Panc1 (cell line): Measurements from ENCODE around the gene CATSPER4. TPM values are rescaled to one million over a fixed set of nuclear protein-coding genes. Genes with fewer than 3 reads are reported as not detected.

ENCODE experiments used
- ATAC-seq: fragments of 200-7000 bp; cut with Tn5 transposase; 2 replicates; pipeline ENCODE4 v1.9.1; 2020; ENCODE audit warnings: mild to moderate bottlenecking, moderate library complexity
- BruUV-seq: library from RNA; stranded (reverse); fragments of 400-500 nt; replicated peaks from 2 replicates; lab custom pipeline; 2021; lab: Mats Ljungman, UMichigan
- CTCF ChIA-PET: fragments of 300-600 bp; sonication (Branson Sonifier 250); formaldehyde crosslinking; loops from one replicate; lab custom pipeline; 2022; ENCODE audit warnings: antibody characterized with exemption; lab: Charles Lee
- POLR2A ChIA-PET: fragments of 300-600 bp; sonication (Branson Sonifier 250); formaldehyde crosslinking; loops from one replicate; lab custom pipeline; 2022; ENCODE audit warnings: antibody characterized with exemption; lab: Charles Lee
- DNase-seq: peaks from one replicate; pipeline ENCODE4 v3.0.0-alpha.2; 2010; ENCODE audit warnings: low read depth, low spot score
- H3K27ac ChIP-seq: 2 replicates; pipeline ENCODE4 v1.5.1; 2011; ENCODE audit warnings: mild to moderate bottlenecking, low read length, inconsistent platforms
- H3K27me3 ChIP-seq: fragments of 200-500 bp; sonication (Bioruptor generic); 2 replicates; pipeline ENCODE4 v1.6.0; 2014; ENCODE audit warnings: low read length, inconsistent platforms; ENCODE audit not compliant: control insufficient read depth, insufficient read depth
- H3K36me3 ChIP-seq: fragments of 200-500 bp; sonication (Bioruptor generic); 2 replicates; pipeline ENCODE4 v1.5.1; 2014; ENCODE audit warnings: inconsistent platforms, mild to moderate bottlenecking, low read length, moderate library complexity; ENCODE audit not compliant: control insufficient read depth, insufficient read depth
- H3K4me1 ChIP-seq: 2 replicates; pipeline ENCODE4 v1.5.1; 2011; ENCODE audit warnings: inconsistent platforms, mild to moderate bottlenecking, low read length, moderate library complexity; ENCODE audit not compliant: control insufficient read depth, insufficient read depth
- H3K4me3 ChIP-seq, 2 experiments: 2 replicates each; pipeline ENCODE4 v1.5.1; 2011 to 2012; ENCODE audit warnings: low read depth in 2 of 2, low read length in 2 of 2, mild to moderate bottlenecking in 2 of 2, inconsistent platforms in 1 of 2, moderate library complexity in 1 of 2
- H3K9me3 ChIP-seq: fragments of 200-500 bp; sonication (Bioruptor generic); 2 replicates; pipeline ENCODE4 v1.5.1; 2014; ENCODE audit warnings: low read depth, mild to moderate bottlenecking, inconsistent platforms, low read length, moderate library complexity; ENCODE audit not compliant: control insufficient read depth, insufficient read depth
- POLR2AphosphoS5 ChIP-seq: IDR thresholded peaks from 2 replicates; pipeline ENCODE4 v1.6.1; 2012; ENCODE audit warnings: mild to moderate bottlenecking, low read depth, low read length, moderate library complexity
- SIN3A ChIP-seq: IDR thresholded peaks from 2 replicates; pipeline ENCODE4 v1.6.1; 2012; ENCODE audit warnings: low read depth, mild to moderate bottlenecking, low read length, moderate library complexity, borderline replicate concordance; ENCODE audit not compliant: insufficient read depth
- TCF7L2 ChIP-seq: IDR thresholded peaks from 2 replicates; pipeline ENCODE4 v1.6.1; 2011; ENCODE audit warnings: mild to moderate bottlenecking, low read depth, low read length, inconsistent platforms
- in situ Hi-C: cut with HindIII; loops from 2 replicates; pipeline ENCODE4 v1.10.0; 2016; ENCODE audit warnings: low sequenced_read_pairs, low pct_unique_long_range_greater_than_20kb
- intact Hi-C: fragments of 100-400 bp; cut with micrococcal nuclease; formaldehyde crosslinking; loops from one replicate; pipeline ENCODE4 v1.10.0; 2022; ENCODE audit not compliant: unreplicated experiment
- total RNA-seq: library from RNA; stranded (reverse); gene quantifications from one replicate; pipeline ENCODE4 v1.2.1, GENCODE V29; 2021; ENCODE audit not compliant: unreplicated experiment
- TF ChIP-seq, protein P1 (sequence below), 2 experiments: IDR thresholded peaks; 2 replicates each; pipeline ENCODE4 v1.6.1; 2011 to 2012; ENCODE audit warnings: low read depth in 2 of 2, control low read depth in 1 of 2, low read length in 1 of 2, mild to moderate bottlenecking in 1 of 2, moderate library complexity in 1 of 2; ENCODE audit not compliant: insufficient read depth in 1 of 2
- TF ChIP-seq, protein P2 (sequence below): fragments of 450-650 bp; IDR thresholded peaks from 2 replicates; pipeline ENCODE4 v1.5.1; 2017; ENCODE audit warnings: mild to moderate bottlenecking

CATSPER4 gene
- total RNA-seq, 1 experiment from 2014 or later: not detected

GRCh38 chr1:26221094-26221493 is 30.7 kb downstream of the CATSPER4 start:
- ChIA-PET CTCF (no interaction called here), POLR2A (no interaction called here)
- in situ Hi-C loops: no loop called here
- H3K27ac ChIP-seq: no peak overlapping the region
- no TSS peak for BruUV-seq
- DNase-seq: no peak
- no peak overlapping the region for H3K4me3 ChIP-seq
- H3K9me3 ChIP-seq: no peaks in the 10 kb centered on the region
- H3K27me3 ChIP-seq: no peaks in the 10 kb centered on the region
- TF ChIP-seq POLR2AphosphoS5 (no peak), TCF7L2 (no peak), SIN3A (no peak)
- TF ChIP-seq, protein P1, sequence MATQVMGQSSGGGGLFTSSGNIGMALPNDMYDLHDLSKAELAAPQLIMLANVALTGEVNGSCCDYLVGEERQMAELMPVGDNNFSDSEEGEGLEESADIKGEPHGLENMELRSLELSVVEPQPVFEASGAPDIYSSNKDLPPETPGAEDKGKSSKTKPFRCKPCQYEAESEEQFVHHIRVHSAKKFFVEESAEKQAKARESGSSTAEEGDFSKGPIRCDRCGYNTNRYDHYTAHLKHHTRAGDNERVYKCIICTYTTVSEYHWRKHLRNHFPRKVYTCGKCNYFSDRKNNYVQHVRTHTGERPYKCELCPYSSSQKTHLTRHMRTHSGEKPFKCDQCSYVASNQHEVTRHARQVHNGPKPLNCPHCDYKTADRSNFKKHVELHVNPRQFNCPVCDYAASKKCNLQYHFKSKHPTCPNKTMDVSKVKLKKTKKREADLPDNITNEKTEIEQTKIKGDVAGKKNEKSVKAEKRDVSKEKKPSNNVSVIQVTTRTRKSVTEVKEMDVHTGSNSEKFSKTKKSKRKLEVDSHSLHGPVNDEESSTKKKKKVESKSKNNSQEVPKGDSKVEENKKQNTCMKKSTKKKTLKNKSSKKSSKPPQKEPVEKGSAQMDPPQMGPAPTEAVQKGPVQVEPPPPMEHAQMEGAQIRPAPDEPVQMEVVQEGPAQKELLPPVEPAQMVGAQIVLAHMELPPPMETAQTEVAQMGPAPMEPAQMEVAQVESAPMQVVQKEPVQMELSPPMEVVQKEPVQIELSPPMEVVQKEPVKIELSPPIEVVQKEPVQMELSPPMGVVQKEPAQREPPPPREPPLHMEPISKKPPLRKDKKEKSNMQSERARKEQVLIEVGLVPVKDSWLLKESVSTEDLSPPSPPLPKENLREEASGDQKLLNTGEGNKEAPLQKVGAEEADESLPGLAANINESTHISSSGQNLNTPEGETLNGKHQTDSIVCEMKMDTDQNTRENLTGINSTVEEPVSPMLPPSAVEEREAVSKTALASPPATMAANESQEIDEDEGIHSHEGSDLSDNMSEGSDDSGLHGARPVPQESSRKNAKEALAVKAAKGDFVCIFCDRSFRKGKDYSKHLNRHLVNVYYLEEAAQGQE (IDR thresholded peaks at IDR 0.05; ENCODE audit: insufficient read depth in 1 of 2, low read depth in 2 of 2, low read length in 1 of 2): no peak
- TF ChIP-seq, protein P2, sequence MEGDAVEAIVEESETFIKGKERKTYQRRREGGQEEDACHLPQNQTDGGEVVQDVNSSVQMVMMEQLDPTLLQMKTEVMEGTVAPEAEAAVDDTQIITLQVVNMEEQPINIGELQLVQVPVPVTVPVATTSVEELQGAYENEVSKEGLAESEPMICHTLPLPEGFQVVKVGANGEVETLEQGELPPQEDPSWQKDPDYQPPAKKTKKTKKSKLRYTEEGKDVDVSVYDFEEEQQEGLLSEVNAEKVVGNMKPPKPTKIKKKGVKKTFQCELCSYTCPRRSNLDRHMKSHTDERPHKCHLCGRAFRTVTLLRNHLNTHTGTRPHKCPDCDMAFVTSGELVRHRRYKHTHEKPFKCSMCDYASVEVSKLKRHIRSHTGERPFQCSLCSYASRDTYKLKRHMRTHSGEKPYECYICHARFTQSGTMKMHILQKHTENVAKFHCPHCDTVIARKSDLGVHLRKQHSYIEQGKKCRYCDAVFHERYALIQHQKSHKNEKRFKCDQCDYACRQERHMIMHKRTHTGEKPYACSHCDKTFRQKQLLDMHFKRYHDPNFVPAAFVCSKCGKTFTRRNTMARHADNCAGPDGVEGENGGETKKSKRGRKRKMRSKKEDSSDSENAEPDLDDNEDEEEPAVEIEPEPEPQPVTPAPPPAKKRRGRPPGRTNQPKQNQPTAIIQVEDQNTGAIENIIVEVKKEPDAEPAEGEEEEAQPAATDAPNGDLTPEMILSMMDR: no peak
- intact Hi-C loops: no loop called here
- ATAC-seq: no peak
- H3K4me1 ChIP-seq: no peaks in the 10 kb centered on the region; the same call in 1 of the 2 replicates
- H3K36me3 ChIP-seq: no peaks in the 10 kb centered on the region

- H3K4me1 ChIP-seq: no peaks in the 10 kb centered on the region; the same call in 1 of the 2 replicates
- no peaks in the 10 kb centered on the region for H3K9me3 ChIP-seq
- ATAC-seq: no peak
- H3K36me3 ChIP-seq: no peaks in the 10 kb centered on the region
- in situ Hi-C loops: no loop called here
- no peaks in the 10 kb centered on the region for H3K27me3 ChIP-seq
- no peak for DNase-seq
- intact Hi-C loops: no loop called here
- ChIA-PET POLR2A (no interaction called here), CTCF (no interaction called here)
- no peak overlapping the region for H3K27ac ChIP-seq
- no peak overlapping the region for H3K4me3 ChIP-seq
- BruUV-seq: no TSS peak
- TF ChIP-seq TCF7L2 (no peak), SIN3A (no peak), POLR2AphosphoS5 (no peak)
- TF ChIP-seq, protein P1 (IDR thresholded peaks at IDR 0.05; ENCODE audit: insufficient read depth in 1 of 2, low read depth in 2 of 2, low read length in 1 of 2): no peak
- TF ChIP-seq, protein P2: no peak
These were observed 34.2 kb downstream of the CATSPER4 start for GRCh38 chr1:26224606-26225005.
